Adrenal gland (tissue), 5 donors: ENCODE data around the gene AFAP1.
A peak's percentile ranks its signal among the peaks of the same experiment; 100 is the strongest.

Source experiments
- CTCF ChIP-seq, 6 experiments: fragments of 450-650 bp in 4 of 6; fragments of 200-600 bp in 2 of 6; sonication (generic) in 1 of 6; IDR thresholded peaks; 1 replicate in 5 of 6; 2 replicates in 1 of 6; pipeline versions ENCODE4 v1.5.1 to v1.8.0; 2016 to 2021; ENCODE audit warnings: antibody characterized with exemption in 6 of 6, mild to moderate bottlenecking in 2 of 6, moderate library complexity in 1 of 6
- POLR2A ChIP-seq, 2 donors: fragments of 450-650 bp; IDR thresholded peaks; one replicate each; pipeline ENCODE4 v1.6.1; 2017; ENCODE audit warnings: antibody characterized with exemption in 2 of 2, mild to moderate bottlenecking in 2 of 2, moderate library complexity in 1 of 2
- donor health status: DM: no; HTN: no; CAD: no.

DNA sequence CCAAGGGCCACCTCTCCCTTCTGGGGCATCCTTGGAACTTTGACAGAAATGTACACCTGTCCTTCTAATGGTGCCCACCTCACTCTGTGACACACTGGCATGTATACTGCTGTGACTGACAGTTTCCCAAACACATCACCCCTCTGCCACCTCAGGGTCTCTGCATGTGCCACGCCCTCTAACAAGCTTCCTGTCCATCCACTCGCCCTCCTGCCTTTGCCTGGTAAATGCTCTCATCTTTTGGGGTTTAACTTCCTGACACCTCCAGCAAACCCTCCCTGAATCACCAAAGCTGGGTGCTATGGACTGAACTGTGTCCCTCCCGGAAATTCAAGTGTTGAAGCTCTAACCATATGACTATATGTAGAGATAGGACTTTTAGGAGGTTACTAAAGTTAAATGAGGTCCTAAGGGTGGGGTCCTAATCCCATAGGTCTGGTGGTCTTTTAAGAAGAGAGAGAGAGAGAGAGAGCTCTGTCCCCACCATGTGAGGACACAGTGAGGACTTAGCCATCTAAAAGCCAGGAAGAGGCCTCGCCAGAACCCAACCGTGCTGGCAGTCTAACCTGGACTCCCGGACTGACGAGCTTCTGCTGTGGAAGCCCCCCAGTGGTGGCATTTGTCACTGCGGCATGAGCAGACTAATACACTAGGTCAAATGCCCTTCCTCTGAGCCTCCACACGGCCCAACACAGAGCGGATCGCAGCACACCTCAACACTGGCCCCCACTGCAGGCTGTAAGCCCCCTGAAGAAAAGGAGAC lies 95.6 kb downstream of the AFAP1 start:
- TF ChIP-seq POLR2A (IDR thresholded peaks at IDR 0.05) (no peak), CTCF (IDR thresholded peaks at IDR 0.05) (peak; percentile 48 to 71 (median 61))
